ENCODE measurements around the gene NEUROG1. TPM values are rescaled to one million over a fixed set of nuclear protein-coding genes. Genes with fewer than 3 reads are reported as not detected.

NEUROG1 gene
- total and polyA plus RNA-seq, 2 experiments from 2014 or later: 0.16 TPM; not detected in 1

DNA sequence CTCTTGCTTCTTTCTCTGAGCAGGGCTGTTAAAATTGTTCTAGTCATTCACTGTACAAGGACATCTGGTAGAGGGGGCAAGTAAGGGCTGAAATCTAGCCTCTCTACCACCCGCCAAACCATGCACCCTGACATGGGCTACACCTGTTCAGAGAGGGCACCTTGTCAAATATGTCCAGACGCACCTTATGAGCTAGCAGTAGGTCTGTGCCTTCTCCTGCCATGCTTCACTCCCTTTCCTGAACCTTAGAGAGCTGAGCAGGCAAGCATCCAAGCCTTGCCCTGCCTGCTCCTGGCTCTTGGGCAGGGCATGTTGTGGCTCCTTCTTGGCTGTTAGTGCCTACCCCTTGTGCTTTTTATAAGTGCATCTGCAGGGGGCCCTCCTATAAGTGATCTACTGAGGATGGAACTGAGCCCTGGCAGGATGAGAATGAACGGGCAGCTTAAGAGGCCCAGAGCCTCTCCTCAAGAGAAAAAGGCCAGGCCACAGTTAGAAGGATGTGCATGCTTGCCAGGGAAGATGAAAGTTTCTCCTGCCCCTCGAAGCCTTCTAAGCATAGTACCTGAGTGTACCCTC is 3.8 kb upstream of the NEUROG1 start:
- H3K4me1 ChIP-seq (ENCODE audit: insufficient read depth): peaks cover 31% of the 10 kb centered on the region
- no peaks in the 10 kb centered on the region for H3K79me2 ChIP-seq (replicated peaks; ENCODE audit: insufficient read depth)
- H3K9me2 ChIP-seq (ENCODE audit: insufficient read depth): no peaks in the 10 kb centered on the region
- no peak overlapping the region for H2AFZ ChIP-seq
- ATAC-seq (no peak), DNase-seq (ENCODE audit: low spot score) (no peak)
- H3K4me3 ChIP-seq: no peak overlapping the region
- Mint-ChIP-seq H3K27ac (no peak overlapping the region), H3K9me3 (peaks cover 17% of the 10 kb centered on the region), H3K4me1 (peaks cover 19% of the 10 kb centered on the region), H3K4me3 (no peak overlapping the region), H3K36me3 (ENCODE audit: low read depth) (no peaks in the 10 kb centered on the region; the same call in 2 of the 3 replicates), H3K27me3 (ENCODE audit: insufficient read depth, low read depth, poor library complexity) (peaks cover 99% of the 10 kb centered on the region)
- H3K36me3 ChIP-seq (ENCODE audit: insufficient read depth): no peaks in the 10 kb centered on the region; the same call in 1 of the 2 replicates
- peaks cover 38% of the 10 kb centered on the region for H4K20me1 ChIP-seq (replicated peaks; ENCODE audit: insufficient read depth)
- TF ChIP-seq ZNF331 (CRISPR knock-in tag; IDR thresholded peaks at IDR 0.05; ENCODE audit: low read depth) (no peak), JUNB (IDR thresholded peaks at IDR 0.05; ENCODE audit: unreplicated experiment) (no peak), ETS1 (IDR thresholded peaks at IDR 0.05) (no peak)
- TF ChIP-seq, protein P1, sequence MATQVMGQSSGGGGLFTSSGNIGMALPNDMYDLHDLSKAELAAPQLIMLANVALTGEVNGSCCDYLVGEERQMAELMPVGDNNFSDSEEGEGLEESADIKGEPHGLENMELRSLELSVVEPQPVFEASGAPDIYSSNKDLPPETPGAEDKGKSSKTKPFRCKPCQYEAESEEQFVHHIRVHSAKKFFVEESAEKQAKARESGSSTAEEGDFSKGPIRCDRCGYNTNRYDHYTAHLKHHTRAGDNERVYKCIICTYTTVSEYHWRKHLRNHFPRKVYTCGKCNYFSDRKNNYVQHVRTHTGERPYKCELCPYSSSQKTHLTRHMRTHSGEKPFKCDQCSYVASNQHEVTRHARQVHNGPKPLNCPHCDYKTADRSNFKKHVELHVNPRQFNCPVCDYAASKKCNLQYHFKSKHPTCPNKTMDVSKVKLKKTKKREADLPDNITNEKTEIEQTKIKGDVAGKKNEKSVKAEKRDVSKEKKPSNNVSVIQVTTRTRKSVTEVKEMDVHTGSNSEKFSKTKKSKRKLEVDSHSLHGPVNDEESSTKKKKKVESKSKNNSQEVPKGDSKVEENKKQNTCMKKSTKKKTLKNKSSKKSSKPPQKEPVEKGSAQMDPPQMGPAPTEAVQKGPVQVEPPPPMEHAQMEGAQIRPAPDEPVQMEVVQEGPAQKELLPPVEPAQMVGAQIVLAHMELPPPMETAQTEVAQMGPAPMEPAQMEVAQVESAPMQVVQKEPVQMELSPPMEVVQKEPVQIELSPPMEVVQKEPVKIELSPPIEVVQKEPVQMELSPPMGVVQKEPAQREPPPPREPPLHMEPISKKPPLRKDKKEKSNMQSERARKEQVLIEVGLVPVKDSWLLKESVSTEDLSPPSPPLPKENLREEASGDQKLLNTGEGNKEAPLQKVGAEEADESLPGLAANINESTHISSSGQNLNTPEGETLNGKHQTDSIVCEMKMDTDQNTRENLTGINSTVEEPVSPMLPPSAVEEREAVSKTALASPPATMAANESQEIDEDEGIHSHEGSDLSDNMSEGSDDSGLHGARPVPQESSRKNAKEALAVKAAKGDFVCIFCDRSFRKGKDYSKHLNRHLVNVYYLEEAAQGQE (IDR thresholded peaks at IDR 0.05; ENCODE audit: unreplicated experiment): no peak
- H3K27me3 ChIP-seq (ENCODE audit: insufficient read depth): peaks cover 100% of the 10 kb centered on the region
- no peak overlapping the region for H3K4me2 ChIP-seq
- 0 out of 2 replicates have a peak, but pooled peaks cover 4% of the 10 kb centered on the region for H3F3A ChIP-seq (replicated peaks; ENCODE audit: low read depth)
- H3K27ac ChIP-seq (ENCODE audit: low read depth): no peak overlapping the region

DNA sequence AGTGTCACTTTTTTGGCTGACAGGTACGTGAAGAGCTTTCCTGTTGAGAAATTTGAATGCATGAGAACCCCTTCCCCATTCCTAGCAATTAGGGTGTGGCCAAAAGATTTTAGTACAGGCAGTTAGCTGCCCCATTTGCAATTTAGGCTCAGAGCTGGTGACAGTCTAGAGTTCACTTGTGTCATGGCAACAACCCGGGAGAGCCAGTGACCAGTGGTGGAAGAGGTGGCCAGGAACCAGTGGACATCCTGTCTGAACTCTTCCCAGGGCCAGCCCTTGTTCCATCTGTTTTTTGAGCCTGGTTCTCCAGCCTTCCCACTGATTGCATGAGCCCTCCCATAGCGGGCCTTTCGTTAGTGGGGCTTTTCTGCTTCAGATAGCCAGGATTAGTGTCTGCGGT is 2.5 kb upstream of the NEUROG1 start:
- peaks cover 17% of the 10 kb centered on the region for H3K9me3 Mint-ChIP-seq
- no peaks in the 10 kb centered on the region; the same call in 2 of the 3 replicates for H3K36me3 Mint-ChIP-seq (ENCODE audit: low read depth)
- H3K27ac ChIP-seq (ENCODE audit: low read depth): no peak overlapping the region
- TF ChIP-seq, protein P2, sequence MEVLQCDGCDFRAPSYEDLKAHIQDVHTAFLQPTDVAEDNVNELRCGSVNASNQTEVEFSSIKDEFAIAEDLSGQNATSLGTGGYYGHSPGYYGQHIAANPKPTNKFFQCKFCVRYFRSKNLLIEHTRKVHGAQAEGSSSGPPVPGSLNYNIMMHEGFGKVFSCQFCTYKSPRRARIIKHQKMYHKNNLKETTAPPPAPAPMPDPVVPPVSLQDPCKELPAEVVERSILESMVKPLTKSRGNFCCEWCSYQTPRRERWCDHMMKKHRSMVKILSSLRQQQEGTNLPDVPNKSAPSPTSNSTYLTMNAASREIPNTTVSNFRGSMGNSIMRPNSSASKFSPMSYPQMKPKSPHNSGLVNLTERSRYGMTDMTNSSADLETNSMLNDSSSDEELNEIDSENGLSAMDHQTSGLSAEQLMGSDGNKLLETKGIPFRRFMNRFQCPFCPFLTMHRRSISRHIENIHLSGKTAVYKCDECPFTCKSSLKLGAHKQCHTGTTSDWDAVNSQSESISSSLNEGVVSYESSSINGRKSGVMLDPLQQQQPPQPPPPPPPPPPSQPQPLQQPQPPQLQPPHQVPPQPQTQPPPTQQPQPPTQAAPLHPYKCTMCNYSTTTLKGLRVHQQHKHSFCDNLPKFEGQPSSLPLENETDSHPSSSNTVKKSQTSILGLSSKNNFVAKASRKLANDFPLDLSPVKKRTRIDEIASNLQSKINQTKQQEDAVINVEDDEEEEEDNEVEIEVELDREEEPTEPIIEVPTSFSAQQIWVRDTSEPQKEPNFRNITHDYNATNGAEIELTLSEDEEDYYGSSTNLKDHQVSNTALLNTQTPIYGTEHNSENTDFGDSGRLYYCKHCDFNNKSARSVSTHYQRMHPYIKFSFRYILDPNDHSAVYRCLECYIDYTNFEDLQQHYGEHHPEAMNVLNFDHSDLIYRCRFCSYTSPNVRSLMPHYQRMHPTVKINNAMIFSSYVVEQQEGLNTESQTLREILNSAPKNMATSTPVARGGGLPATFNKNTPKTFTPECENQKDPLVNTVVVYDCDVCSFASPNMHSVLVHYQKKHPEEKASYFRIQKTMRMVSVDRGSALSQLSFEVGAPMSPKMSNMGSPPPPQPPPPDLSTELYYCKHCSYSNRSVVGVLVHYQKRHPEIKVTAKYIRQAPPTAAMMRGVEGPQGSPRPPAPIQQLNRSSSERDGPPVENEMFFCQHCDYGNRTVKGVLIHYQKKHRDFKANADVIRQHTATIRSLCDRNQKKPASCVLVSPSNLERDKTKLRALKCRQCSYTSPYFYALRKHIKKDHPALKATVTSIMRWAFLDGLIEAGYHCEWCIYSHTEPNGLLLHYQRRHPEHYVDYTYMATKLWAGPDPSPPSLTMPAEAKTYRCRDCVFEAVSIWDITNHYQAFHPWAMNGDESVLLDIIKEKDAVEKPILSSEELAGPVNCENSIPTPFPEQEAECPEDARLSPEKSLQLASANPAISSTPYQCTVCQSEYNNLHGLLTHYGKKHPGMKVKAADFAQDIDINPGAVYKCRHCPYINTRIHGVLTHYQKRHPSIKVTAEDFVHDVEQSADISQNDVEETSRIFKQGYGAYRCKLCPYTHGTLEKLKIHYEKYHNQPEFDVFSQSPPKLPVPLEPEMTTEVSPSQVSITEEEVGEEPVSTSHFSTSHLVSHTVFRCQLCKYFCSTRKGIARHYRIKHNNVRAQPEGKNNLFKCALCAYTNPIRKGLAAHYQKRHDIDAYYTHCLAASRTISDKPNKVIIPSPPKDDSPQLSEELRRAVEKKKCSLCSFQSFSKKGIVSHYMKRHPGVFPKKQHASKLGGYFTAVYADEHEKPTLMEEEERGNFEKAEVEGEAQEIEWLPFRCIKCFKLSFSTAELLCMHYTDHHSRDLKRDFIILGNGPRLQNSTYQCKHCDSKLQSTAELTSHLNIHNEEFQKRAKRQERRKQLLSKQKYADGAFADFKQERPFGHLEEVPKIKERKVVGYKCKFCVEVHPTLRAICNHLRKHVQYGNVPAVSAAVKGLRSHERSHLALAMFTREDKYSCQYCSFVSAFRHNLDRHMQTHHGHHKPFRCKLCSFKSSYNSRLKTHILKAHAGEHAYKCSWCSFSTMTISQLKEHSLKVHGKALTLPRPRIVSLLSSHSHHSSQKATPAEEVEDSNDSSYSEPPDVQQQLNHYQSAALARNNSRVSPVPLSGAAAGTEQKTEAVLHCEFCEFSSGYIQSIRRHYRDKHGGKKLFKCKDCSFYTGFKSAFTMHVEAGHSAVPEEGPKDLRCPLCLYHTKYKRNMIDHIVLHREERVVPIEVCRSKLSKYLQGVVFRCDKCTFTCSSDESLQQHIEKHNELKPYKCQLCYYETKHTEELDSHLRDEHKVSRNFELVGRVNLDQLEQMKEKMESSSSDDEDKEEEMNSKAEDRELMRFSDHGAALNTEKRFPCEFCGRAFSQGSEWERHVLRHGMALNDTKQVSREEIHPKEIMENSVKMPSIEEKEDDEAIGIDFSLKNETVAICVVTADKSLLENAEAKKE (CRISPR knock-in tag; IDR thresholded peaks at IDR 0.05): no peak
- no peak for TF ChIP-seq CREB1 (CRISPR knock-in tag; IDR thresholded peaks at IDR 0.05; ENCODE audit: low read depth)
- TF ChIP-seq, protein P1 (IDR thresholded peaks at IDR 0.05; ENCODE audit: unreplicated experiment): no peak

More for the DNA sequence above, 2.5 kb upstream of the NEUROG1 start:
- Histone ChIP-seq H4K20me1 (replicated peaks; ENCODE audit: insufficient read depth) (peaks cover 47% of the 10 kb centered on the region), H3K36me3 (ENCODE audit: insufficient read depth) (no peaks in the 10 kb centered on the region; the same call in 1 of the 2 replicates), H3K79me2 (replicated peaks; ENCODE audit: insufficient read depth) (no peaks in the 10 kb centered on the region), H2AFZ (no peak overlapping the region), H3K4me2 (no peak overlapping the region), H3K4me1 (ENCODE audit: insufficient read depth) (peaks cover 28% of the 10 kb centered on the region), H3K27me3 (ENCODE audit: insufficient read depth) (peaks cover 100% of the 10 kb centered on the region), H3K4me3 (no peak overlapping the region), H3F3A (replicated peaks; ENCODE audit: low read depth) (peaks cover 11% of the 10 kb centered on the region; the same call in 1 of the 2 replicates), H3K9me2 (ENCODE audit: insufficient read depth) (no peaks in the 10 kb centered on the region)
- ATAC-seq (no peak), DNase-seq (ENCODE audit: low spot score) (no peak)
- Mint-ChIP-seq H3K4me3 (no peak overlapping the region), H3K27ac (no peak overlapping the region), H3K4me1 (peaks cover 22% of the 10 kb centered on the region), H3K27me3 (ENCODE audit: insufficient read depth, low read depth, poor library complexity) (peaks cover 100% of the 10 kb centered on the region)
